ENCODE data around the gene SUCLG2. TPM values are rescaled to one million over a fixed set of nuclear protein-coding genes. Genes with fewer than 3 reads are reported as not detected.
A peak's percentile ranks its signal among the peaks of the same experiment; 100 is the strongest.

SUCLG2 gene
- total RNA-seq, 1 experiment from 2014 or later = 53.5 TPM

DNA sequence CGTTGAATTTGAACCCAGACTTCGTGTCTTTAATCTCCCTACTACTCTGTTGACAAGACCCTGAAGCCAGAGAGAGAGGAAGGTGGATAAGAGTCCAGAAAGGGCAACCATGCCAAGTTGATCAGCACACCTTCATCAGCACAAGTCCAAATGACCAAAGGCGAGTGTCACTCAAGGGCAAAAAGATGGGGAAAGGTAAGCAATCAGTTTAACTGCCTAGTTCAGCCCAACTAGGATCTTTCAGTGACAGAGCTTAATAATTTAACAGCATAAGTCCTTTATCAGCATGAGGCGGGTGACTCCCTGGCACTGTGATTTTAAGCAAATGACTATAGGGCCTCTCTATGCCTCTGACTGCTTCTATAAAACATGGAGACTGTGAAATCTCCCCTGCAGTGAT is 6.2 kb downstream of the SUCLG2 start:
- BruUV-seq (replicated peaks) = no TSS peak
- no peaks in the 10 kb centered on the region for H3K27me3 ChIP-seq (replicated peaks; ENCODE audit: control insufficient read depth, insufficient read depth, low read length)
- H3K4me3 ChIP-seq (ENCODE audit: low read depth, low read length) = no peak overlapping the region
- Mint-ChIP-seq H3K9me3 (ENCODE audit: unreplicated experiment) (no peaks in the 10 kb centered on the region), H3K36me3 (ENCODE audit: insufficient read depth, unreplicated experiment) (peaks cover 11% of the 10 kb centered on the region), H3K27ac (ENCODE audit: unreplicated experiment) (peak overlapping the region; percentile 92), H3K4me1 (ENCODE audit: low read depth, unreplicated experiment) (peaks cover 43% of the 10 kb centered on the region), H3K27me3 (ENCODE audit: insufficient read depth, unreplicated experiment) (no peaks in the 10 kb centered on the region), H3K4me3 (ENCODE audit: unreplicated experiment) (no peak overlapping the region)
- ChIA-PET POLR2A (no interaction called here), CTCF (no interaction called here)
- no peaks in the 10 kb centered on the region for H3K36me3 ChIP-seq (ENCODE audit: control insufficient read depth, insufficient read depth, low read length)
- H3K9me3 ChIP-seq = no peaks in the 10 kb centered on the region
- no peak for TF ChIP-seq CTCF (IDR thresholded peaks at IDR 0.05; ENCODE audit: insufficient read depth in 1 of 2, low read depth in 1 of 2, low read length in 1 of 2, severe bottlenecking in 1 of 2, unreplicated experiment in 1 of 2)
- no peak for DNase-seq
- intact Hi-C loops (cut with micrococcal nuclease; ENCODE audit: unreplicated experiment) = no loop called here
- peaks cover 54% of the 10 kb centered on the region for H3K4me1 ChIP-seq

GRCh38 chr3:67647390-67647878 is 7.0 kb downstream of the SUCLG2 start:
- no peaks in the 10 kb centered on the region for H3K27me3 Mint-ChIP-seq (ENCODE audit: insufficient read depth, unreplicated experiment)
- intact Hi-C loops (cut with micrococcal nuclease; ENCODE audit: unreplicated experiment) = no loop called here
- BruUV-seq (replicated peaks) = no TSS peak
- H3K27me3 ChIP-seq (replicated peaks; ENCODE audit: control insufficient read depth, insufficient read depth, low read length) = no peaks in the 10 kb centered on the region
- DNase-seq = peak; percentile 49 to 74
- peak overlapping the region; percentile 44 for H3K4me3 Mint-ChIP-seq (ENCODE audit: unreplicated experiment)
- peaks cover 11% of the 10 kb centered on the region for H3K36me3 Mint-ChIP-seq (ENCODE audit: insufficient read depth, unreplicated experiment)
- no peaks in the 10 kb centered on the region for H3K9me3 ChIP-seq
- H3K36me3 ChIP-seq (ENCODE audit: control insufficient read depth, insufficient read depth, low read length) = no peaks in the 10 kb centered on the region
- H3K9me3 Mint-ChIP-seq (ENCODE audit: unreplicated experiment) = no peaks in the 10 kb centered on the region
- POLR2A ChIA-PET = no interaction called here
- CTCF ChIA-PET = no interaction called here
- peak overlapping the region; percentile 92 for H3K27ac Mint-ChIP-seq (ENCODE audit: unreplicated experiment)
- TF ChIP-seq CTCF (IDR thresholded peaks at IDR 0.05; ENCODE audit: insufficient read depth in 1 of 2, low read depth in 1 of 2, low read length in 1 of 2, severe bottlenecking in 1 of 2, unreplicated experiment in 1 of 2) = no peak
- no peak overlapping the region for H3K4me3 ChIP-seq (ENCODE audit: low read depth, low read length)
- peaks cover 46% of the 10 kb centered on the region for H3K4me1 ChIP-seq
- H3K4me1 Mint-ChIP-seq (ENCODE audit: low read depth, unreplicated experiment) = peaks cover 43% of the 10 kb centered on the region

GRCh38 chr3:67646586-67647234 is 7.7 kb downstream of the SUCLG2 start:
- H3K9me3 Mint-ChIP-seq (ENCODE audit: unreplicated experiment) = no peaks in the 10 kb centered on the region
- H3K27me3 Mint-ChIP-seq (ENCODE audit: insufficient read depth, unreplicated experiment) = no peaks in the 10 kb centered on the region
- peaks cover 11% of the 10 kb centered on the region for H3K36me3 Mint-ChIP-seq (ENCODE audit: insufficient read depth, unreplicated experiment)
- H3K9me3 ChIP-seq = no peaks in the 10 kb centered on the region
- H3K36me3 ChIP-seq (ENCODE audit: control insufficient read depth, insufficient read depth, low read length) = no peaks in the 10 kb centered on the region
- no peak overlapping the region for H3K4me3 ChIP-seq (ENCODE audit: low read depth, low read length)
- H3K4me1 ChIP-seq = peaks cover 44% of the 10 kb centered on the region
- no peak for DNase-seq
- no TSS peak for BruUV-seq (replicated peaks)
- POLR2A ChIA-PET = no interaction called here
- no peak overlapping the region for H3K4me3 Mint-ChIP-seq (ENCODE audit: unreplicated experiment)
- peak overlapping the region; percentile 92 for H3K27ac Mint-ChIP-seq (ENCODE audit: unreplicated experiment)
- no peak for TF ChIP-seq CTCF (IDR thresholded peaks at IDR 0.05; ENCODE audit: insufficient read depth in 1 of 2, low read depth in 1 of 2, low read length in 1 of 2, severe bottlenecking in 1 of 2, unreplicated experiment in 1 of 2)
- H3K27me3 ChIP-seq (replicated peaks; ENCODE audit: control insufficient read depth, insufficient read depth, low read length) = no peaks in the 10 kb centered on the region
- CTCF ChIA-PET = no interaction called here
- intact Hi-C loops (cut with micrococcal nuclease; ENCODE audit: unreplicated experiment) = no loop called here
- H3K4me1 Mint-ChIP-seq (ENCODE audit: low read depth, unreplicated experiment) = peaks cover 43% of the 10 kb centered on the region

All from Caco-2 (cell line).